HCT116 (cell line): ENCODE data around the gene KCNQ1OT1. TPM values are rescaled to one million over a fixed set of nuclear protein-coding genes. Genes with fewer than 3 reads are reported as not detected.

Experiments
- ATAC-seq: fragments of 200-7000 bp; cut with Tn5 transposase; 2 replicates; pipeline ENCODE4 v1.9.1; 2020; ENCODE audit warnings: mild to moderate bottlenecking, moderate library complexity
- BruUV-seq: library from RNA; stranded (reverse); fragments of 400-500 nt; replicated peaks from 2 replicates; lab custom pipeline; 2021; lab: Mats Ljungman, UMichigan
- CTCF ChIA-PET: fragments of 300-600 bp; sonication (Branson Sonifier 250); formaldehyde crosslinking; loops from one replicate; lab custom pipeline; 2021; ENCODE audit warnings: antibody characterized with exemption; lab: Charles Lee
- POLR2A ChIA-PET: fragments of 300-600, 350-600 bp; sonication (Branson Sonifier 250); formaldehyde crosslinking; loops from one replicate; lab custom pipeline; 2021; ENCODE audit warnings: antibody characterized with exemption; lab: Charles Lee
- RAD21 ChIA-PET, 2 experiments: fragments of 300-600 bp; sonication (Branson Sonifier 250); formaldehyde crosslinking; loops; one replicate each; lab custom pipeline; 2023; ENCODE audit warnings: low total read pairs in 2 of 2; ENCODE audit not compliant: uncharacterized antibody in 2 of 2, unreplicated experiment in 2 of 2, low non-redundant PET in 1 of 2; lab: Charles Lee
- DNase-seq: peaks from one replicate; pipeline ENCODE4 v3.0.0-alpha.2; 2010; ENCODE audit warnings: low read depth, low spot score
- H2AFZ ChIP-seq: fragments of 200-600 bp; shearing (Covaris generic), sonication (generic); 2 replicates; pipeline ENCODE4 v1.6.1; 2017; ENCODE audit warnings: low read depth, mixed run types, mixed read lengths, antibody characterized with exemption, low read length; ENCODE audit not compliant: poor library complexity, severe bottlenecking
- H3K27ac ChIP-seq: 2 replicates; pipeline ENCODE4 v1.5.1; 2012; ENCODE audit warnings: low read depth, low read length
- H3K27me3 ChIP-seq: fragments of 200-600 bp; sonication (generic); 2 replicates; pipeline ENCODE4 v1.6.1; 2016; ENCODE audit warnings: mixed run types, low read length, mixed read lengths; ENCODE audit not compliant: insufficient read depth
- H3K36me3 ChIP-seq, 2 experiments: fragments of 200-500 bp in 1 of 2; fragments of 200-600 bp in 1 of 2; sonication (Bioruptor generic) in 1 of 2; sonication (generic) in 1 of 2; 2 replicates each; pipeline versions ENCODE4 v1.5.1 to v1.6.1; 2014 to 2016; ENCODE audit warnings: low read length in 2 of 2, inconsistent platforms in 1 of 2, mixed read lengths in 1 of 2, mixed run types in 1 of 2; ENCODE audit not compliant: insufficient read depth in 2 of 2, control insufficient read depth in 1 of 2
- H3K4me1 ChIP-seq, 2 experiments: fragments of 200-600 bp in 1 of 2; sonication (generic) in 1 of 2; 2 replicates each; pipeline versions ENCODE4 v1.5.1 to v1.6.1; 2012 to 2017; ENCODE audit warnings: low read length in 2 of 2, inconsistent platforms in 1 of 2, mild to moderate bottlenecking in 1 of 2, mixed read lengths in 1 of 2, mixed run types in 1 of 2, moderate library complexity in 1 of 2; ENCODE audit not compliant: insufficient read depth in 2 of 2, control insufficient read depth in 1 of 2
- H3K4me2 ChIP-seq: fragments of 200-600 bp; sonication (generic); 2 replicates; pipeline ENCODE4 v1.6.1; 2017; ENCODE audit warnings: mixed run types, low read length, mixed read lengths
- H3K4me3 ChIP-seq, 2 experiments: fragments of 200-600 bp in 1 of 2; sonication (generic) in 1 of 2; replicated peaks in 1 of 2; 2 replicates each; pipeline ENCODE4 v1.5.1; 2011 to 2016; ENCODE audit warnings: low read length in 2 of 2, control low read depth in 1 of 2, low read depth in 1 of 2, mild to moderate bottlenecking in 1 of 2, mixed read lengths in 1 of 2, mixed run types in 1 of 2
- H3K79me2 ChIP-seq: fragments of 200-600 bp; sonication (generic); 2 replicates; pipeline ENCODE4 v1.6.1; 2017; ENCODE audit warnings: mild to moderate bottlenecking, mixed run types, low read length, moderate library complexity, mixed read lengths; ENCODE audit not compliant: insufficient read depth
- H3K9ac ChIP-seq: fragments of 200-600 bp; sonication (generic); 2 replicates; pipeline ENCODE4 v1.6.1; 2016; ENCODE audit warnings: low read length, mixed read lengths
- H3K9me2 ChIP-seq: fragments of 200-600 bp; sonication (generic), shearing (Covaris generic); 2 replicates; pipeline ENCODE4 v1.6.1; 2017; ENCODE audit warnings: mixed run types, mild to moderate bottlenecking, moderate library complexity; ENCODE audit not compliant: insufficient read depth
- H3K9me3 ChIP-seq, 2 experiments: fragments of 200-500 bp in 1 of 2; fragments of 200-600 bp in 1 of 2; sonication (Bioruptor generic) in 1 of 2; sonication (generic) in 1 of 2; 2 replicates each; pipeline ENCODE4 v1.6.1; 2014 to 2017; ENCODE audit warnings: low read length in 2 of 2, mixed read lengths in 2 of 2, inconsistent platforms in 1 of 2, low read depth in 1 of 2, mild to moderate bottlenecking in 1 of 2, mixed run types in 1 of 2, moderate library complexity in 1 of 2; ENCODE audit not compliant: control insufficient read depth in 1 of 2, insufficient read depth in 1 of 2
- H4K20me1 ChIP-seq: fragments of 200-600 bp; sonication (generic), shearing (Covaris generic); 2 replicates; pipeline ENCODE4 v1.6.1; 2017; ENCODE audit warnings: mixed run types, mild to moderate bottlenecking, moderate library complexity; ENCODE audit not compliant: insufficient read depth
- ATF3 ChIP-seq: IDR thresholded peaks from 2 replicates; pipeline ENCODE4 v1.6.1; 2012
- CTCF ChIP-seq, 3 experiments: fragments of 200-600 bp in 1 of 3; sonication (generic) in 1 of 3; IDR thresholded peaks in 2 of 3; conservative IDR thresholded peaks in 1 of 3; 2 replicates each; pipeline ENCODE4 v1.5.1; 2012 to 2017; ENCODE audit warnings: low read depth in 2 of 3, low read length in 2 of 3, antibody characterized with exemption in 1 of 3, borderline replicate concordance in 1 of 3, control low read depth in 1 of 3, mild to moderate bottlenecking in 1 of 3, mixed read lengths in 1 of 3, mixed run types in 1 of 3, moderate library complexity in 1 of 3; ENCODE audit not compliant: insufficient read depth in 1 of 3
- EGR1 ChIP-seq: IDR thresholded peaks from 2 replicates; pipeline ENCODE4 v1.6.1; 2012; ENCODE audit warnings: low read depth
- ELF1 ChIP-seq: IDR thresholded peaks from 2 replicates; pipeline ENCODE4 v1.6.1; 2012; ENCODE audit warnings: low read depth, borderline replicate concordance
- EZH2phosphoT487 ChIP-seq: fragments of 200-600 bp; IDR thresholded peaks from 2 replicates; pipeline ENCODE4 v1.6.1; 2018; ENCODE audit warnings: antibody characterized with exemption, borderline replicate concordance
- FOSL1 ChIP-seq: IDR thresholded peaks from 2 replicates; pipeline ENCODE4 v1.6.1; 2012; ENCODE audit warnings: low read depth
- MAX ChIP-seq: IDR thresholded peaks from 2 replicates; pipeline ENCODE4 v1.6.1; 2012
- POLR2A ChIP-seq: IDR thresholded peaks from 2 replicates; pipeline ENCODE4 v1.7.0; 2011; ENCODE audit warnings: borderline replicate concordance; ENCODE audit not compliant: insufficient read depth, insufficient read length; ENCODE audit errors: extremely low read depth
- RAD21 ChIP-seq: IDR thresholded peaks from 2 replicates; pipeline ENCODE4 v1.6.1; 2012; ENCODE audit warnings: low read depth, mild to moderate bottlenecking
- TCF7L2 ChIP-seq: IDR thresholded peaks from 2 replicates; pipeline ENCODE4 v1.7.0; 2011; ENCODE audit warnings: borderline replicate concordance, inconsistent platforms; ENCODE audit not compliant: insufficient read depth, insufficient read length; ENCODE audit errors: extremely low read depth
- YY1 ChIP-seq: IDR thresholded peaks from 2 replicates; pipeline ENCODE4 v1.6.1; 2011; ENCODE audit warnings: low read length, low read depth, moderate library complexity, mild to moderate bottlenecking; ENCODE audit not compliant: insufficient replicate concordance; ENCODE audit errors: extremely low read depth
- ZBTB33 ChIP-seq: IDR thresholded peaks from 2 replicates; pipeline ENCODE4 v1.6.1; 2011; ENCODE audit warnings: mild to moderate bottlenecking, low read length, moderate library complexity; ENCODE audit not compliant: insufficient replicate concordance; ENCODE audit errors: extremely low read depth
- ZFX ChIP-seq: fragments of 450-650 bp; IDR thresholded peaks from 2 replicates; pipeline ENCODE4 v1.6.1; 2017
- ZNF274 ChIP-seq: fragments of 200-500 bp; sonication (Bioruptor generic); IDR thresholded peaks from 2 replicates; pipeline ENCODE4 v1.6.1; 2014; ENCODE audit warnings: mild to moderate bottlenecking, low read depth, low read length, inconsistent platforms
- intact Hi-C: fragments of 100-400 bp; cut with micrococcal nuclease; formaldehyde crosslinking; loops from 2 replicates; pipeline ENCODE4 v1.10.0; 2022
- total RNA-seq: library from RNA; stranded (reverse); gene quantifications from one replicate; pipeline ENCODE4 v1.2.1, GENCODE V29; 2021; ENCODE audit not compliant: unreplicated experiment

The KCNQ1OT1 gene
- total RNA-seq, 1 experiment from 2014 or later = 1.1 TPM

- H3K4me1 ChIP-seq = 0 out of 4 replicates have a peak, but pooled peaks cover 0 to 4% of the 10 kb centered on the region in 2 experiments
- no peak overlapping the region for H3K9ac ChIP-seq
- ChIA-PET POLR2A (no interaction called here), RAD21 (no interaction called here), CTCF (no interaction called here)
- no peaks in the 10 kb centered on the region for H3K9me3 ChIP-seq
- no peaks in the 10 kb centered on the region for H3K79me2 ChIP-seq
- ATAC-seq (no peak), DNase-seq (no peak)
- no peak overlapping the region for H2AFZ ChIP-seq
- no peaks in the 10 kb centered on the region for H4K20me1 ChIP-seq
- TF ChIP-seq FOSL1 (no peak), YY1 (no peak), RAD21 (no peak)
- no peaks in the 10 kb centered on the region for H3K27me3 ChIP-seq
- no peak overlapping the region for H3K4me3 ChIP-seq
- H3K36me3 ChIP-seq = no peaks in the 10 kb centered on the region
- BruUV-seq = no TSS peak
- no peak overlapping the region for H3K4me2 ChIP-seq
- intact Hi-C loops = no loop called here
- no peak overlapping the region for H3K27ac ChIP-seq
- H3K9me2 ChIP-seq = no peaks in the 10 kb centered on the region
Observed at GRCh38 chr11:2580571-2581001, 119.2 kb downstream of the KCNQ1OT1 start.

GRCh38 chr11:2580061-2580421, 119.8 kb downstream of the KCNQ1OT1 start:
- no peaks in the 10 kb centered on the region for H3K27me3 ChIP-seq
- CTCF ChIA-PET = no interaction called here
- no peaks in the 10 kb centered on the region for H3K36me3 ChIP-seq
- intact Hi-C loops = no loop called here
- DNase-seq = no peak
- H3K9me3 ChIP-seq = no peaks in the 10 kb centered on the region
- POLR2A ChIA-PET = no interaction called here
- no peak for ATAC-seq
- no peak for TF ChIP-seq CTCF (IDR thresholded peaks at IDR 0.05 in 2 of 3, conservative IDR thresholded peaks at IDR 0.05 in 1 of 3; ENCODE audit: borderline replicate concordance in 1 of 3, insufficient read depth in 1 of 3, low read depth in 2 of 3, low read length in 2 of 3)
- no peak for TF ChIP-seq ATF3
- no peak for TF ChIP-seq ZFX
- TF ChIP-seq EZH2phosphoT487 = no peak
- no peak for TF ChIP-seq ZNF274
- no peak for TF ChIP-seq TCF7L2
- TF ChIP-seq MAX = no peak
- TF ChIP-seq RAD21 = no peak
- no peak for TF ChIP-seq ELF1
- TF ChIP-seq YY1 = no peak
- no peak for TF ChIP-seq ZBTB33
- TF ChIP-seq POLR2A = no peak
- TF ChIP-seq EGR1 = no peak
- 0 out of 4 replicates have a peak, but pooled peaks cover 0 to 4% of the 10 kb centered on the region in 2 experiments for H3K4me1 ChIP-seq
- H3K9ac ChIP-seq = no peak overlapping the region
- H3K9me2 ChIP-seq = no peaks in the 10 kb centered on the region
- no peaks in the 10 kb centered on the region for H4K20me1 ChIP-seq
- H3K79me2 ChIP-seq = no peaks in the 10 kb centered on the region
- no TSS peak for BruUV-seq
- no peak overlapping the region for H2AFZ ChIP-seq
- RAD21 ChIA-PET = no interaction called here
- no peak overlapping the region for H3K27ac ChIP-seq
- H3K4me2 ChIP-seq = no peak overlapping the region
- H3K4me3 ChIP-seq = no peak overlapping the region
